Naive thymus-derived CD8-positive, alpha-beta T cell (primary cell): Measurements from ENCODE around the gene PLBD2. TPM values are rescaled to one million over a fixed set of nuclear protein-coding genes. Genes with fewer than 3 reads are reported as not detected.
A peak's percentile ranks its signal among the peaks of the same experiment; 100 is the strongest.

Experiments used
- ATAC-seq, 2 donors: fragments of 150-1000 bp; cut with Tn5 transposase in 1 of 2; sonication (Bioruptor Pico), chemical (Tn5 transposase) in 1 of 2; 1 replicate in 1 of 2; 2 replicates in 1 of 2; pipeline ENCODE4 v1.10.0; 2021; ENCODE audit warnings: mild to moderate bottlenecking in 2 of 2, moderate library complexity in 2 of 2
- POLR2A ChIA-PET: fragments of 350-600 bp; sonication (Branson Sonifier 250); formaldehyde crosslinking; loops from one replicate; lab custom pipeline; 2021; ENCODE audit warnings: antibody characterized with exemption; lab: Charles Lee
- DNase-seq, 10 donors: peaks; one replicate each; pipeline versions ENCODE4 v3.0.0 to v3.0.0-alpha.2; 2020 to 2022
- H3K27ac Mint-ChIP-seq, 10 donors: one replicate each; pipeline ENCODE4 v1.8.0; 2020 to 2022; ENCODE audit warnings: mild to moderate bottlenecking in 10 of 10, mixed read lengths in 10 of 10, moderate library complexity in 4 of 10, inconsistent platforms in 1 of 10
- H3K27me3 Mint-ChIP-seq, 5 donors: one replicate each; pipeline ENCODE4 v1.8.0; 2021 to 2022; ENCODE audit warnings: mixed read lengths in 5 of 5
- H3K36me3 Mint-ChIP-seq, 3 donors: one replicate each; pipeline ENCODE4 v1.8.0; 2020 to 2022; ENCODE audit warnings: mixed read lengths in 3 of 3, mild to moderate bottlenecking in 2 of 3, inconsistent platforms in 1 of 3
- H3K4me1 Mint-ChIP-seq, 4 donors: one replicate each; pipeline ENCODE4 v1.8.0; 2021 to 2022; ENCODE audit warnings: mixed read lengths in 4 of 4
- H3K4me3 Mint-ChIP-seq, 10 donors: one replicate each; pipeline ENCODE4 v1.8.0; 2020 to 2022; ENCODE audit warnings: mild to moderate bottlenecking in 10 of 10, mixed read lengths in 10 of 10, moderate library complexity in 6 of 10, inconsistent platforms in 1 of 10
- H3K9me3 Mint-ChIP-seq, 9 donors: one replicate each; pipeline ENCODE4 v1.8.0; 2020 to 2022; ENCODE audit warnings: mixed read lengths in 9 of 9, mild to moderate bottlenecking in 3 of 9, inconsistent platforms in 1 of 9, moderate library complexity in 1 of 9
- polyA plus RNA-seq, 3 donors: library from polyadenylated mRNA; unstranded; fragments of 300-500 nt; fragmentation: Illumina TruSeq; gene quantifications; one replicate each; pipeline ENCODE4 v1.2.3, GENCODE V29; 2021
- total RNA-seq, 8 experiments: library from RNA in 2 of 8; stranded (reverse) in 2 of 8; gene quantifications; one replicate each; pipeline ENCODE4 v1.2.3 and lab custom pipeline; 2021 to 2026

The PLBD2 gene
- total and polyA plus RNA-seq, 5 experiments from 2014 or later = 5.1 to 13.1 (median 9.4) TPM

GRCh38 chr12:113392520-113392919, 34.1 kb downstream of the PLBD2 start:
- DNase-seq (no peak), ATAC-seq (no peak)
- Mint-ChIP-seq H3K9me3 (peaks cover 0 to 2% (median 0%) of the 10 kb centered on the region in 9 donors), H3K27me3 (no peaks in the 10 kb centered on the region), H3K27ac (no peak overlapping the region), H3K4me1 (no peaks in the 10 kb centered on the region), H3K36me3 (peaks cover 0 to 13% (median 6%) of the 10 kb centered on the region in 3 donors), H3K4me3 (no peak overlapping the region)
- POLR2A ChIA-PET = no interaction called here

DNA sequence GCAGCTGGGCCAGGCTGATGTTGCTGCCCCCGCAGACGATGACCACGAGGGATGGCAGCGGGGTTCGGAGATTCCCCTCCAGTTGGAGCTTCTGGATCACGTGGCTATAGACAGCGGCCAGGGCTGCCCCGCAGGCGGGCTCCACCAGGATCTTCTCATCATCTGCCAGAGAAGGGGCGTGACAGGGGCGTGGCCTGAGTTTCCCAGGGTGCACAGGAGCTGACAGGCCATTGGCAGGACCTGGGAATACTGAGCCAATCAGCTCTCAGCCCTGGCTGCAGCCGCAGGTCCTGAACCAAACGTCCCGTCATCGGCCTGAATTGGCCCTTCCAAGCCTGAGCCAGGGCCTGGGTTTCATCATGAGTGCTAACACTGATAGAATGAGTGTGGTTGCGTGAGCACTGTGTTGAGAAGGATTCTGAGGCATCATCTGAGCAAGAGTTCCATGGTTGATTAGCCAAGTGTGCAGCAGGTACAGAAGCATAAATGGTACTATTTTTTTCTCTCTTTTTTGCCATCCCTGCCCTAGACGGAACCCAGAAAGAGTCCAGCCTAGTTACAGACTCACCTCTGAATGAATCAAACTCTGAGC, 34.7 kb downstream of the PLBD2 start:
- Mint-ChIP-seq H3K4me3 (no peak overlapping the region), H3K27ac (peak overlapping the region in 1 of 10 donors; percentile 51), H3K27me3 (no peaks in the 10 kb centered on the region), H3K9me3 (peaks cover 0 to 2% (median 0%) of the 10 kb centered on the region in 9 donors), H3K4me1 (no peaks in the 10 kb centered on the region), H3K36me3 (peaks cover 0 to 8% (median 4%) of the 10 kb centered on the region in 3 donors)
- POLR2A ChIA-PET = no interaction called here
- ATAC-seq = no peak
- DNase-seq = no peak

- POLR2A ChIA-PET = no interaction called here
- peak overlapping the region in 1 of 10 donors; percentile 51 for H3K27ac Mint-ChIP-seq
- peaks cover 0 to 3% (median under 1%) of the 10 kb centered on the region in 3 donors for H3K36me3 Mint-ChIP-seq
- no peak for ATAC-seq
- H3K4me3 Mint-ChIP-seq = no peak overlapping the region
- peaks cover 0 to 2% (median 0%) of the 10 kb centered on the region in 9 donors for H3K9me3 Mint-ChIP-seq
- DNase-seq = no peak
- H3K27me3 Mint-ChIP-seq = peaks cover 0 to 2% (median 0%) of the 10 kb centered on the region in 5 donors
- H3K4me1 Mint-ChIP-seq = no peaks in the 10 kb centered on the region
Measured at GRCh38 chr12:113393749-113394148, 35.4 kb downstream of the PLBD2 start.

DNA sequence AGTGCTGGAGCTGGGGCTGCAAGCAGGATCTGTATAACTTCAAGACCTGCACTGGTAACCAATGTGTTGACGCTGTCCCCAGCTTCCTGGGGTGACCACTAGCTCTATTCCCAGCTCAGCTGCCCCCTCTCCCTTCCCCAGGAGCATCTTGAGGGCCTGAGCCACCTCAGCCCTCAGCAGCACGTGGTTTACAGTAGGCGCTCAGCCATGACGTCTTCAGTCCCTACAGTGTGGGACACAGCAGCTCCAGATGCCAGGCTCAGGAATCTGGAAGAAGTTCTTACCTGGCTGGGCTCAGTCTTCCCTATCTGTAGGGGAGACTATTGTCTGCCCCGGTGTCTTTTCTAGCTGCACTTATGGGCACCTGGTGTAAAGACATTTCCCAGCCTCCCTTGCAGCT, 36.7 kb downstream of the PLBD2 start:
- POLR2A ChIA-PET = no interaction called here
- peaks cover 0 to 2% (median 0%) of the 10 kb centered on the region in 9 donors for H3K9me3 Mint-ChIP-seq
- DNase-seq (no peak), ATAC-seq (no peak)
- no peak overlapping the region for H3K4me3 Mint-ChIP-seq
- H3K27me3 Mint-ChIP-seq = peaks cover 0 to 3% (median 0%) of the 10 kb centered on the region in 5 donors
- H3K36me3 Mint-ChIP-seq = no peaks in the 10 kb centered on the region
- no peaks in the 10 kb centered on the region for H3K4me1 Mint-ChIP-seq
- peak overlapping the region in 1 of 10 donors; percentile 2 for H3K27ac Mint-ChIP-seq

GRCh38 chr12:113396200-113396599, 37.8 kb downstream of the PLBD2 start:
- H3K9me3 Mint-ChIP-seq = peaks cover 0 to 2% (median 0%) of the 10 kb centered on the region in 9 donors
- H3K27me3 Mint-ChIP-seq = peaks cover 0 to 9% (median 1%) of the 10 kb centered on the region in 5 donors
- POLR2A ChIA-PET = no interaction called here
- DNase-seq (no peak), ATAC-seq (no peak)
- H3K27ac Mint-ChIP-seq = no peak overlapping the region
- no peak overlapping the region for H3K4me3 Mint-ChIP-seq
- H3K4me1 Mint-ChIP-seq = no peaks in the 10 kb centered on the region
- H3K36me3 Mint-ChIP-seq = no peaks in the 10 kb centered on the region

DNA sequence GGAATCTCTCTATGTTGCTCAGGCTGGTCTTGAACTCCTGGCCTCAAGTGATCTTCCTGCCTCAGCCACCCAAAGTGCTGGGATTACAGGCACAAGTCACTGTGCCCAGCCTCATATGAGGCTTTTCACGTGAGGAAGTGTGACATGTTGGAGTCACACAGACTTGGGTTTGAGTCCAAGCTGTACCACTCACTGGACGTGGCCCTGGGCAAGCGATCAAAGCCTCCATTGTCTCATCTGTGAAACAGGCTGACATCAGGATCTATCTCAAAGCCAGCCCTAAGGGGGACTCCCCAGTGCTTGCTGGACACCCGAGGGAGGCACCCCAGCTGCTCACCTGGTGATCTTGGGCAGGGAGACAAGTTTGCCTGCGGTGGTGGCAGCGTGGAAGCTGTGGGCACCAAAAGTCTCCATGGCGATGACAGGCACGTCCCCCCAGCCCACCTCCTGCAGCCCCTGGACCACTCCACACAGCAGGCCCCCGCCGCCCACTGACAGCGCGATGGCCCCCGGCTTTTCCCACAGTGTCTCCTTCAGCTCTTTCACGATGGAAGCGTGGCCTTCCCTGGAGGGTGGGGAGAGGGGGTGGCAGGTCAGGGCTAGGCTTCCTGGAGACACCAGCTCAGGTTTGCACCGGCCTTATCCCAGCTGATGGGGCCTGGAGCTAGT, 38.6 kb downstream of the PLBD2 start:
- H3K27me3 Mint-ChIP-seq = peaks cover 0 to 16% (median 1%) of the 10 kb centered on the region in 5 donors
- H3K9me3 Mint-ChIP-seq = peaks cover 0 to 2% (median 0%) of the 10 kb centered on the region in 9 donors
- DNase-seq (no peak), ATAC-seq (no peak)
- no peak overlapping the region for H3K27ac Mint-ChIP-seq
- H3K4me3 Mint-ChIP-seq = no peak overlapping the region
- POLR2A ChIA-PET = no interaction called here
- H3K4me1 Mint-ChIP-seq = no peaks in the 10 kb centered on the region
- H3K36me3 Mint-ChIP-seq = no peaks in the 10 kb centered on the region

GRCh38 chr12:113397497-113398197, 39.3 kb downstream of the PLBD2 start:
- H3K4me1 Mint-ChIP-seq = no peaks in the 10 kb centered on the region
- H3K36me3 Mint-ChIP-seq = no peaks in the 10 kb centered on the region
- H3K4me3 Mint-ChIP-seq = no peak overlapping the region
- H3K27me3 Mint-ChIP-seq = peaks cover 0 to 17% (median 1%) of the 10 kb centered on the region in 5 donors
- H3K27ac Mint-ChIP-seq = peak overlapping the region in 1 of 10 donors; percentile 81
- H3K9me3 Mint-ChIP-seq = peaks cover 0 to 2% (median 0%) of the 10 kb centered on the region in 9 donors
- ATAC-seq (no peak), DNase-seq (no peak)
- POLR2A ChIA-PET = no interaction called here

DNA sequence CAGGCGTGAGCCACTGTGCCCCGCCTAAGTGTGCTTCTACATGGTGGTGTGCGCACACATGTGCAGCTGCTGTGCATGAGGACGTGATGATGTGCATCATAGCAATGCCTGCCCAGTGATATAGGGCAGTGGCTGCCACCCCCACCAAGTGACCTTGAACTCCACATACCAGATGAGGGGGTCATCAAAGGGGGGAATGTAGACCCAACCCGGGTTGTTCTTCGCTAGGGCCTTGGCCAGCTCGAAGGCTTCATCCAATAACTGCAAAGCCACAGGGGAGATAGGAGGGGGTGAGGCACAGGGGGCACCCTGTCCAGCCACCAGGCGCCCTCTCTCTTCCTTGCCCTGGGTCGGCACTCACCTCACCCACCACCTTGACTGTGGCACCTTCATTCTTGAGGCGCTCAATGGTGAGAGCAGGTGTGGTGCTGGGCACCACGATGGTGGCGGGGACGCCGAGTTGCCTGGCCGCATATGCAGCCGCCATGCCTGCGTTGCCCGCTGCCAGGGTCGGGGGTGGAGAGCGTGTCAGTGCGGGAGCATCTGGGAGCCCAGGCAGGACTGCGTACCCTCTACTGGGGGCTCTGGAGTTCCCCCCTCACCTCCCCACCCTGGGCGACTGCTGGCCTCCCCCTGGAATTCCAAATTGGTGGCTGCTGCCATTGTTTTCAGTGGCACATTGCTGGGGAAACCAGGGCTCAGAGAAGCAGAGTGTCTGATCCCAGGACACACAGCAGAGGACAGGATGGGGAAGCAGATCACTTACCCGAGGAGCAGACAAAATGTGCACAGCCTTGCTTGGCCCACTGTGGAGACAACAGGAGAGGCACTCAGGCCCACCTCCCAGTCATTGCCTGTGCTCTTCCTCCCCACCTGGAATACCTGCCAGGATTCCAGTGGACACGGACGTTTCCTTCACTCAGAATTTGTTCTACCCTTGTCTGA, 40.2 kb downstream of the PLBD2 start:
- Mint-ChIP-seq H3K27ac (no peak overlapping the region), H3K36me3 (no peaks in the 10 kb centered on the region), H3K27me3 (peaks cover 0 to 24% (median 1%) of the 10 kb centered on the region in 5 donors), H3K4me1 (no peaks in the 10 kb centered on the region), H3K4me3 (no peak overlapping the region), H3K9me3 (peaks cover 0 to 2% (median 0%) of the 10 kb centered on the region in 9 donors)
- no peak for ATAC-seq
- DNase-seq = no peak
- POLR2A ChIA-PET = no interaction called here

DNA sequence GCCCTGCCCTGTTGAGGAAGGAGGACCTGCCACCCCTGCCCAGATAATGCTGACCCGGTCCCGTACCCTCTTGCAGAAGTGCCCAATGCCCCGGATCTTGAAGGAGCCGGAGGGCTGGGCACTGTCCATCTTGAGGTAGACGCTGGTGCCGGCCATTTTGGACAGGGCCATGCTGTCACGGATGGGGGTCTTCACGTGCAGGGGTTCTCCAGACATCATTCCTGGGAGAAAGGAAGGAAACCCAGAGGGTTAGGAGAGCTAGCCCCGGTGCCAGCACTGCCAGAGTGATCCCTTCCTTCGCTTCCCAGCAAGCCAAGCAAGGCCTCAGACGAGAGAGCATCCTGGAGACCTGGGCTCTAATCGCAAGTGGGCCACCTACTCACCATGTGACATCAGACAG, 41.1 kb downstream of the PLBD2 start:
- POLR2A ChIA-PET = no interaction called here
- H3K27me3 Mint-ChIP-seq = peaks cover 0 to 26% (median 4%) of the 10 kb centered on the region in 5 donors
- no peak overlapping the region for H3K27ac Mint-ChIP-seq
- no peaks in the 10 kb centered on the region for H3K36me3 Mint-ChIP-seq
- no peak for DNase-seq
- peaks cover 0 to 2% (median 0%) of the 10 kb centered on the region in 9 donors for H3K9me3 Mint-ChIP-seq
- H3K4me3 Mint-ChIP-seq = no peak overlapping the region
- no peak for ATAC-seq
- H3K4me1 Mint-ChIP-seq = peaks cover 0 to 2% (median 0%) of the 10 kb centered on the region in 4 donors

DNA sequence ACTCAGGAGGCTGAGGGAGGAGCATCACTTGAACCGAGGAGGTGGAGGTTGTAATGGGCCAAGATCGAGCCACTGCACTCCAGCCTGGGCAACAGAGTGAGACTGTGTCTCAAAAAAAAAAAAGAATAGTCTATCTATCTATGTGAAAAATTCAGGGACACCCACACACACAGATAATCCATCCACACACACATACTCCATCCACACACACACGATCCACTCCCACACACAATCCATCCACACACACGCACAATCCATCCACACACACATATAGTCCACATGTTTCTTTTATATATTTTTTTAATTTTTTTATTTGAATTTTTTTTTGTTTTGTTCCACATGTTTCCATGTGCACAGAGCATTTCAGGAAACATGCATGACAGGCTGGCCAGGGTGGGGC, 42.0 kb downstream of the PLBD2 start:
- Mint-ChIP-seq H3K27ac (peak overlapping the region in 1 of 10 donors; percentile 3), H3K27me3 (peaks cover 0 to 26% (median 5%) of the 10 kb centered on the region in 5 donors), H3K4me3 (no peak overlapping the region), H3K4me1 (peaks cover 0 to 2% (median 0%) of the 10 kb centered on the region in 4 donors), H3K36me3 (no peaks in the 10 kb centered on the region), H3K9me3 (peaks cover 0 to 2% (median 0%) of the 10 kb centered on the region in 9 donors)
- POLR2A ChIA-PET = no interaction called here
- ATAC-seq (no peak), DNase-seq (no peak)

- no peaks in the 10 kb centered on the region for H3K36me3 Mint-ChIP-seq
- H3K27me3 Mint-ChIP-seq = peaks cover 0 to 27% (median 6%) of the 10 kb centered on the region in 5 donors
- H3K27ac Mint-ChIP-seq = no peak overlapping the region
- POLR2A ChIA-PET = no interaction called here
- no peaks in the 10 kb centered on the region for H3K9me3 Mint-ChIP-seq
- DNase-seq (no peak), ATAC-seq (no peak)
- H3K4me3 Mint-ChIP-seq = no peak overlapping the region
- H3K4me1 Mint-ChIP-seq = peaks cover 0 to 2% (median 0%) of the 10 kb centered on the region in 4 donors
Measured at GRCh38 chr12:113401066-113402000, 42.9 kb downstream of the PLBD2 start.
